Fibroblast of mammary gland (primary cell): Measurements from ENCODE around the gene NOTCH4.

ENCODE experiments used
- DNase-seq: peaks from one replicate; pipeline ENCODE4 v3.0.0-alpha.2; 2010; ENCODE audit warnings: low read depth
- H3K4me3 ChIP-seq: 2 replicates; pipeline ENCODE4 v1.5.1; 2011; ENCODE audit warnings: low read depth, mild to moderate bottlenecking, low read length, moderate library complexity; ENCODE audit not compliant: control insufficient read depth
- TF ChIP-seq, protein P1 (sequence below): conservative IDR thresholded peaks from 2 replicates; pipeline ENCODE4 v1.5.1; 2011; ENCODE audit warnings: low read depth, low read length, inconsistent platforms; ENCODE audit not compliant: control insufficient read depth, insufficient read depth

Gene NOTCH4

DNA sequence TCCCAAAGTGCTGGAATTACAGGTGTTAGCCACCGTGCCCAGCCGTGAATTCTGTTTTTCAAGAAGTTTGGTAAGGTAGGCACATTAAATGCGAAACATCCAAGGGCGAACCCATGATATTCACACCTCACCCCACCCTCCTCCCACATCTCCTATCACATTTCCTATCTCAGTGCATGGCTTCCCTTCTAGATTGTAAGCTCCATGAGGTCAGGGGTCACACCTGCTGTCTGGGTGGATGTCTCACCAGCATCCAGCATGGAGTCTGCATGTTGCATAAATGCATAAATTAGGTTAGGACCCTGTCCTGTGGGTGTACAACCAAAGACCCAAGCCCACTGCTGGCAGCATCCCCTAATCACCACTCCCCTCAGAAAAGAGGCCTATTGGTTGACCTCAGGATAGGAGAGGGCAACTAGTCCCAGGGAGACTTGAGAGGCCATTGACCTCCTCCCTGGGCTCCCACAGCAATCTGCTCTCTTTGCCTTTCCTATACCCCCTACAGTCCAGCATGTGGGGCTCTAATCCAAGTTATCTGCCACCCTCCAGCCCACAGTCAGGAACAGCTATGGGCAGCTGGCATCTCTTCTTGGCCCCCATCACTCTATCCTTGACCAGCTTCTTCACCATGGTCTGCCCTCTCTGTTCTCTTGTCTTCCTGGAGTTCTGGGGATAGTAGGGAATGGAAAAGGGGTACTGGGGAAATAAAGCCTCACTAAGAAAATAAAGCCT, 76.3 kb downstream of the NOTCH4 start:
- H3K4me3 ChIP-seq, result no peak overlapping the region
- TF ChIP-seq, protein P1, sequence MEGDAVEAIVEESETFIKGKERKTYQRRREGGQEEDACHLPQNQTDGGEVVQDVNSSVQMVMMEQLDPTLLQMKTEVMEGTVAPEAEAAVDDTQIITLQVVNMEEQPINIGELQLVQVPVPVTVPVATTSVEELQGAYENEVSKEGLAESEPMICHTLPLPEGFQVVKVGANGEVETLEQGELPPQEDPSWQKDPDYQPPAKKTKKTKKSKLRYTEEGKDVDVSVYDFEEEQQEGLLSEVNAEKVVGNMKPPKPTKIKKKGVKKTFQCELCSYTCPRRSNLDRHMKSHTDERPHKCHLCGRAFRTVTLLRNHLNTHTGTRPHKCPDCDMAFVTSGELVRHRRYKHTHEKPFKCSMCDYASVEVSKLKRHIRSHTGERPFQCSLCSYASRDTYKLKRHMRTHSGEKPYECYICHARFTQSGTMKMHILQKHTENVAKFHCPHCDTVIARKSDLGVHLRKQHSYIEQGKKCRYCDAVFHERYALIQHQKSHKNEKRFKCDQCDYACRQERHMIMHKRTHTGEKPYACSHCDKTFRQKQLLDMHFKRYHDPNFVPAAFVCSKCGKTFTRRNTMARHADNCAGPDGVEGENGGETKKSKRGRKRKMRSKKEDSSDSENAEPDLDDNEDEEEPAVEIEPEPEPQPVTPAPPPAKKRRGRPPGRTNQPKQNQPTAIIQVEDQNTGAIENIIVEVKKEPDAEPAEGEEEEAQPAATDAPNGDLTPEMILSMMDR, result no peak
- DNase-seq, result no peak

GRCh38 chr6:32146687-32147086, 77.2 kb downstream of the NOTCH4 start:
- DNase-seq, result no peak
- no peak overlapping the region for H3K4me3 ChIP-seq
- TF ChIP-seq, protein P1, result no peak

- TF ChIP-seq, protein P1, result no peak
- H3K4me3 ChIP-seq, result no peak overlapping the region
- no peak for DNase-seq
Observed at GRCh38 chr6:32146287-32146686, 77.6 kb downstream of the NOTCH4 start.
